Measurements from ENCODE around the gene SLC30A7.
"Not testable (repeated sequence)": the region's sequence is repeated elsewhere in the genome, so short reads cannot be mapped to it uniquely, and the experiment has no call there.

The SLC30A7 gene

GRCh38 chr1:100936194-100936967, 40.5 kb downstream of the SLC30A7 start:
- DNase-seq (ENCODE audit: low spot score): no peak

DNA sequence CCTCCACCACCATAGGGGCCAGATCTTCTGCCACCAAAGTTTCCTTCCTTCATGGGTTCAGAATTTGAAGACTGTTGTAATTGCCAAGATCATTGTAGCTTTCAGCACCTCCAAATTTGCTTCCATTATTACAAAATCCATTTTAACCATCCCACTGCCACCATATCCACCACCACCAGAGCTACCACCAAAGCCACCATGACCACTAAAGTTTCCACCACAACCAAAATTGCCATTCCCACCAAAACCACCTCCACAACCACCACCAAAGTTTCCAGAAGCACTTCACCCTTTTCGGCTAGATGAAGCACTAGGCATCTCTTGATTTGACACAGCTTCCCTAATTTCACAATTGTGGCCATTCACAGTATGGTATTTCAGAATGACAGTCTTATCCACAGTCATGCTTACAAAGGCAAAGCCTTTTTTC, 45.2 kb downstream of the SLC30A7 start:
- no peak for DNase-seq (ENCODE audit: low spot score)

GRCh38 chr1:100941580-100942216, 45.8 kb downstream of the SLC30A7 start:
- no peak for DNase-seq (ENCODE audit: low spot score)

GRCh38 chr1:100942304-100943046, 46.6 kb downstream of the SLC30A7 start:
- no peak for DNase-seq (ENCODE audit: low spot score)

DNA sequence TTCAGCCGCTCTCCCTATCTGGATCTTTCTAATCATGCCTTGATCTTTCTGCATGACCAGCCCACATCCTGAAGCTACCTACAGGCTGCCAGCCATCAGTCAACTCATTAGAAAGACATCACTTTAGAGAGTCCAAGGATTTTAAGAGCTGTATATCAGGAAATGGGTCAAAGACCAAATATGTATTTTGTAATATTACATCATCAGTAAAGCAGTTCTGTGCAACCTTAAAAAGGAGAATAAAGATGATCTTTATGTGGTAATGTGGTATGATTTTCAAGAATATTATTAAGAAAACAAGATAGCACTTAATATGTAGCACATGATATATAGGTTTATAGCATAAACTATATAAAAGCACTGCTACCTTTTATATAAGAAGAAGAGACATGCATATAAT, 47.6 kb downstream of the SLC30A7 start:
- no peak for DNase-seq (ENCODE audit: low spot score)

GRCh38 chr1:100946064-100946463, 50.2 kb downstream of the SLC30A7 start:
- DNase-seq (ENCODE audit: low spot score): not testable (repeated sequence)

GRCh38 chr1:100947816-100948215, 51.9 kb downstream of the SLC30A7 start:
- not testable (repeated sequence) for DNase-seq (ENCODE audit: low spot score)

DNA sequence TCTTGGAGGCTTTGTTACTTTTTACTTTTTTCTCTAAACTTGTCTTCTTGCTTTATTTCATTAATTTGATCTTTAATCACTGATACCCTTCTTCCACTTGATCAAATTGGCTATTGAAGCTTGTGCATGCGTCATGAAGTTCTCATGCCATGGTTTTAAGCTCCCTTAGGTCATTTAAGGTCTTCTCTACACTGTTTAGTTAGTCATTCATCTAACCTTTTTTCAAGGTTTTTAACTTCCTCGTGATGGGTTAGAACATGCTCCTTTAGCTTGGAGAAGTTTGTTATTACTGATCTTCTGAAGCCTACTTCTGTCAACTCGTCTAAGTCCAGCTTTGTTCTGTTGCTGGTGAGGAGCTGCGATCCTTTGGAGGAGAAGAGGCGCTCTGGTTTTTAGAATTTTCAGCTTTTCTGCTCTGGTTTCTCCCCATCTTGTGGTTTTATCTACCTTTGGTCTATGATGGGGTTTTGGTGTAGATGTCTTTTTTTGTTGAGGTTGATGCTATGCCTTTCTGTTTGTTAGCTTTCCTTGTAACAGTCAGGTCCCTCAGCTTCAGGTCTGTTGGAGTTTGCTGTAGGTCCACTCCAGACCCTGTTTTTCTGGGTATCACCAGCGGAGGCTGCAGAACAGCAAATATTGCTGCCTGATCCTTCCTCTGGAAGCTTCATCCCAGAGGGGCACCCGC, 53.0 kb downstream of the SLC30A7 start:
- not testable (repeated sequence) for DNase-seq (ENCODE audit: low spot score)

DNA sequence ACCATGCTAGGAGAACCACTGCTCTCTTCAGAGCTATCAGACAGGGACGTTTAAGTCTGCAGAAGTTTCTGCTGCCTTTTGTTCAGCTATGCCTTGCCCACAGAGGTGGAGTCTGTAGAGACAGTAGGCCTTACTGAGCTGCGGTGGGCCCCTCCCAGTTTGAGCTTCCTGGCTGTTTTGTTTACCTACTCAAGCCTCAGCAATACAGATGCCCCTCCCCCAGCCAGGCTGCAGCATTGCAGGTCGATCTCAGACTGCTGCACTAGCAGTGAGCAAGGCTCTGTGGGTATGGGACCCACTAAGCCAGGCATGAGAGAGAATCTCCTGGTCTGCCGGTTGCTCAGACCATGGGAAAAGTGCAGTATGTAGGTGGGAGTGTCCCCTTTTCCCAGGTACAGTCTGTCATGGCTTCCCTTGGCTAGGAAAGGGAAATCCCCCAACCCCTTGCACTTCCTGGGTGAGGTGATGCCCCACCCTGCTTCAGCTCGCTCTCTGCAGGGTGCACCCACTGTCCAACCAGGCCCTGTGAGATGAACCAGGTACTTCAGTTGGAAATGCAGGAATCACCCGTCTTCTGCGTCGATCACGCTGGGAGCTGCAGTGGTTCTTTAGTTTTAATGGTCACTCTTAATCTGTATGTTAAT, 53.7 kb downstream of the SLC30A7 start:
- not testable (repeated sequence) for DNase-seq (ENCODE audit: low spot score)

DNA sequence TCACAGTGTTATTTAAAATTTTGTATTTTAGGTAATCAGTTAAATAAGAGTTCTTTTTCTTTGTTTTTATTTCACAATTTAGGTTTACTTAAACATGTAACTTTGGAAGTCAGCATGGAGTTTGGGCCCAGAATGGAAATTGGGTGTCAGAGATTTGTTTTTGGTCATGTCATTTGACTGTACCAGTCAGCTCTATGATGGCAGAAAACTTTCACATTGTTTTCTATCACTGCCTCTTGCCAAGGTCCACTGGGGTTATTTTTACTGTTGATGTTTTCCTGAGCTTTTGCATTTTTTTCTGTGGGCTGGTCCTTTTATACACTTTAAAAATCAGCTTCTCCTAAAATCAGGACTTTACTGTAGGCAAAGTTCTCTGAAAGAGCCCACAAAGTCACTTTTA, 54.4 kb downstream of the SLC30A7 start:
- DNase-seq (ENCODE audit: low spot score): no peak

DNA sequence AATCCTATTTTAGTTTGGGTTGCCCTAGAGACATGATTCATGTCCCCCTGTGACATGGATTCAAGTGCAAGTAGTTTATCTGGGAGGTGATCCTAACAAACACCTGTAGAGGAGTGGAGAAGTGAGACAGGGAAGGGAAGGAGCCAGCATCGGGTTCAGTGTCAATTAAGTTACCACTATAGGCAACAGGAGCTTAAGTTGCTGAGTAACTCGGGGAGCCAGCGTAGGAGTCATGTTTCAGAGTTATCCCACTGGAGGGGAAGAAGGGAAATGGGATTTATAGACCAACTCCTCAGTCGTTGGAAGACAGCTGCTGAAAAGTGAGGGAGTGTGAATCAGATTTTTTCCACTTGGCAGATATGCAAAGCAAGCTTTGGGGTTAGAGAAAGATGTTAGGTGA, 54.9 kb downstream of the SLC30A7 start:
- no peak for DNase-seq (ENCODE audit: low spot score)

DNA sequence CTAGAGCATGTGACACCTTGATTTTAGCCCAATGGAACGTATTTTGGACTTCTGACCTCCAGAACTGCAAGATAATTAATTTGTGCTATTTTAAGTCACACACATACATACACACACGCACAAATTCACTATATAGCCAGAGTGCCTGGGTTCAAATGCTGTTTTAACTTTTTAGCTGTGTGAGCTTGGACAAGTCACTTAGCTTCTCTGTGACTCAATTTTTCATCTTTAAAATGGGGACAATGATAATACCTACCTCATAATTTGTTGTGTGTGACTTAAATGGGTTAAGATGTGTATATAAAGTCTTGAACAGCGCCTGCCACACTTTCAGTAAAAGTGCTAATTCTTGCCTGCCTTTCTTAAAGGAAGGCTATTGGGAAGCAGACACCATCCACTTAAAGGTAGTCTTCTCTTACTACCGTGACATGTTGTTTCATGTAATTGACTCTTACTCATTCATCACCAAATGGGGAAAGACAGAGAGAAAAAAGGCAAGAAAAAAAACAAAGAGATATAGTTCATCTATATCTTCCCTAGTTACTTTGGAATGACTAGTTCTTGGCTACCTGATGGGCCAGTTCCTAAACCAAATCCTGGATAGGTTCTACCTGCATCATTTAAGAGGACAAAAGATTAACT, 56.3 kb downstream of the SLC30A7 start:
- no peak for DNase-seq (ENCODE audit: low spot score)

DNA sequence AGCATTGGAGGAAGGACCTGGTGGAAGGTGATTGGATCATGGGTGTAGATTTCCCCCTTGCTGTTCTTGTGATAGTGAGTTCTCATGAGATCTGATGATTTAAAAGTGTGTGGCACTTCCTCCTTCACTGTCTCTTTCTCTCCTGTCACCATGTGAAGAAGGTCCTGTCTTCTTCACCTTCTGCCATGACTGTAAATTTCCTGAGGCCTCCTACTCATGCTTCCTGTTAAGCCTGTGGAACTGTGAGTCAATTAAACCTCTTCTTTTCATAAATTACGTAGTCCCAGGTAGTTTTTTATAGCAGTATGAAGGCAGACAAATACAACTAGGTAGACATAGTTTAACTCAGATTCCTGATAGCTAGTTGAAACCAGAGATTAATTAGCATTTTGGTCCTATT, 57.1 kb downstream of the SLC30A7 start:
- not testable (repeated sequence) for DNase-seq (ENCODE audit: low spot score)

DNA sequence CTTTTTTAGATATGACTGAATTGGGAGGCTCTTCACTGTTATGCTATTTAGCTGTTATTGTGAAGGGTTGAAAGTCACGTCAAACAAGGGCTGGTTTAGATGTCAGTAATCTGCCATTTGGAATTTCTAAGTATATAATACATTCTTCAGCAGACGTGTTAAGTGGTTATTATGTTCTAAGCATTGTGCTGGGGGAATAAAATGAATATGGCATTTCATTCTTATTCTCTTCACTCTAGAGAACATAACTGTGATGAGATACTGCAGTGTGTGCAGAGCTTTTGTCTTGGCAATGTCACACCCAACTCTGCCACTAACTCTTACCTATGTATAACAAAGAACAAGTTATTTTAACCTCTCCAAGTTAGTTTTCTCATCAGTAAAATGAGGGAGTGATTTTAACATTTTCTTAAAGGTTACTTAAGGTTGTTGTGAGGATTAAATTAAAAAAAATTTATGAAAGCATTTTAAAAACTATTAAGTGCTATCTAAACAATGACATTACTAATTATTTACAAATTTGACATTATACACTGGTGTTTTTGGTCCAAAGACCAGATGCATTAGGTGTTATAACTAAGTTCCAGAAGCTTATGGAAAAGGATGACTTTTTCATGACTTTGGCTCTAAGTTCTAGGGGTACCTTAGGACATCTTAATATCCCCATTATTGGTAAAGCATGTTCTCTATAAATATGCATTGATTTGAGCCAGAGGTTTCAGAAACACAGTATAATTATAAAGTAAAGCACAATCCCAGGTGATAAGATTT, 58.3 kb downstream of the SLC30A7 start:
- DNase-seq (ENCODE audit: low spot score): no peak

- no peak for DNase-seq (ENCODE audit: low spot score)
Observed at GRCh38 chr1:100955322-100955721, 59.4 kb downstream of the SLC30A7 start.

GRCh38 chr1:100959502-100960060, 63.7 kb downstream of the SLC30A7 start:
- DNase-seq (ENCODE audit: low spot score): no peak

DNA sequence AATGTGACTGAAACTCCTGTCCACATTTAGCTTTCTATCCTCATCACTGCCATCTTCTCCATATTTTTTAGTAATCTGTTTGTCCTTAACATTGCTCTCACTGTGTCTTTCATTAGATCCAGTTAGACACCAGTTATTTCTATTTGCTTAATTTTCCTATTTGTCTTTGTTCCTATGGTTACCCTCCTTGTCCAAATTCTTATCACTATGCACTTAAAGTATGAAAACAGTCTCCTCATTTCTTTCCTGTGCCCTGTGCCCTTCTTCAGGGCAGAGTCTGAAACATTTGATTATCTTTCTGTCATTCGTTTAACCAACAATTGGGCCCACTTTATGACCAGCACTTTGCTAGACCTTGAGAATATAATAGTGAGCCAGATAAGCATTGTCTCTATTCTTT, 64.2 kb downstream of the SLC30A7 start:
- no peak for DNase-seq (ENCODE audit: low spot score)

DNA sequence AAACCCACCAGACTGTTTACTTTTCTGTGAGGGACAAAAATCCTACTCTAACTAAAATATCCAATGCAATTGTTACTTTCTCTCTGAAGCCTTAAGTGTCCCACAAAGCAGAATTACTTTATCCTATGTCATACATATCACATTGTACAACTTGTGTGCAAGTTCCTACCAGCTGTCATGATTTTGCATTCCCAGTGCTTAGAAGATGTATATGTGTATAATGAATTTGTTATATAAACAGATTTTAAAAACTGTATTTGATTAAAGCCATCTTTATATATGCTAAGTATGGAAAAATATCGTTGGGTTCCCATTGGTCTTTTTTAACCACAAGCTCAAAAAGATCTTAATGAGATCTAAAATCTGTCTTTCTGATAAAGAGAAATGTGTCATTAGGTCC, 72.7 kb downstream of the SLC30A7 start:
- no peak for DNase-seq (ENCODE audit: low spot score)

- no peak for DNase-seq (ENCODE audit: low spot score)
Observed at GRCh38 chr1:100969327-100969726, 73.4 kb downstream of the SLC30A7 start.

- no peak for DNase-seq (ENCODE audit: low spot score)
Observed at GRCh38 chr1:100971021-100971420, 75.1 kb downstream of the SLC30A7 start.
